GM10847 (cell line): Measurements from ENCODE around the gene KCNIP1.

Experiments
- POLR2A ChIP-seq: IDR thresholded peaks from 2 replicates; pipeline ENCODE4 v1.6.1; 2011; ENCODE audit not compliant: insufficient read length; ENCODE audit errors: extremely low read depth

KCNIP1 gene

GRCh38 chr5:170553218-170553617 lies 49.4 kb downstream of the KCNIP1 start:
- TF ChIP-seq POLR2A: no peak

- no peak for TF ChIP-seq POLR2A
Observed at GRCh38 chr5:170554521-170555267, 50.9 kb downstream of the KCNIP1 start.

- TF ChIP-seq POLR2A: no peak
Observed at GRCh38 chr5:170557314-170557713, 53.5 kb downstream of the KCNIP1 start.

- TF ChIP-seq POLR2A: no peak
Observed at GRCh38 chr5:170559296-170559695, 55.5 kb downstream of the KCNIP1 start.

- no peak for TF ChIP-seq POLR2A
Observed at GRCh38 chr5:170560938-170561337, 57.1 kb downstream of the KCNIP1 start.

GRCh38 chr5:170562166-170562874 lies 58.5 kb downstream of the KCNIP1 start:
- TF ChIP-seq POLR2A: no peak

GRCh38 chr5:170562875-170563228 lies 59.0 kb downstream of the KCNIP1 start:
- no peak for TF ChIP-seq POLR2A

- TF ChIP-seq POLR2A: no peak
Observed at GRCh38 chr5:170563824-170564567, 60.2 kb downstream of the KCNIP1 start.

GRCh38 chr5:170565072-170565471 lies 61.3 kb downstream of the KCNIP1 start:
- TF ChIP-seq POLR2A: no peak

- TF ChIP-seq POLR2A: no peak
Observed at GRCh38 chr5:170569101-170569500, 65.3 kb downstream of the KCNIP1 start.

- no peak for TF ChIP-seq POLR2A
Observed at GRCh38 chr5:170570476-170570875, 66.7 kb downstream of the KCNIP1 start.

- TF ChIP-seq POLR2A: no peak
Observed at GRCh38 chr5:170571281-170571731, 67.5 kb downstream of the KCNIP1 start.

GRCh38 chr5:170571875-170572852 lies 68.3 kb downstream of the KCNIP1 start:
- no peak for TF ChIP-seq POLR2A

GRCh38 chr5:170573114-170573513 lies 69.3 kb downstream of the KCNIP1 start:
- TF ChIP-seq POLR2A: no peak

- TF ChIP-seq POLR2A: no peak
Observed at GRCh38 chr5:170573660-170574059, 69.8 kb downstream of the KCNIP1 start.
